Stimulated activated CD4-positive, alpha-beta T cell treated with anti-CD3 and anti-CD28 coated beads, Interleukin-4, amount 100 ng/mL, for 4 hours (primary cell): ENCODE results near the gene MTA1.

Source experiments
- DNase-seq, 2 experiments: peaks; one replicate each; pipeline ENCODE4 v3.0.0-alpha.2; 2020

The MTA1 gene

DNA sequence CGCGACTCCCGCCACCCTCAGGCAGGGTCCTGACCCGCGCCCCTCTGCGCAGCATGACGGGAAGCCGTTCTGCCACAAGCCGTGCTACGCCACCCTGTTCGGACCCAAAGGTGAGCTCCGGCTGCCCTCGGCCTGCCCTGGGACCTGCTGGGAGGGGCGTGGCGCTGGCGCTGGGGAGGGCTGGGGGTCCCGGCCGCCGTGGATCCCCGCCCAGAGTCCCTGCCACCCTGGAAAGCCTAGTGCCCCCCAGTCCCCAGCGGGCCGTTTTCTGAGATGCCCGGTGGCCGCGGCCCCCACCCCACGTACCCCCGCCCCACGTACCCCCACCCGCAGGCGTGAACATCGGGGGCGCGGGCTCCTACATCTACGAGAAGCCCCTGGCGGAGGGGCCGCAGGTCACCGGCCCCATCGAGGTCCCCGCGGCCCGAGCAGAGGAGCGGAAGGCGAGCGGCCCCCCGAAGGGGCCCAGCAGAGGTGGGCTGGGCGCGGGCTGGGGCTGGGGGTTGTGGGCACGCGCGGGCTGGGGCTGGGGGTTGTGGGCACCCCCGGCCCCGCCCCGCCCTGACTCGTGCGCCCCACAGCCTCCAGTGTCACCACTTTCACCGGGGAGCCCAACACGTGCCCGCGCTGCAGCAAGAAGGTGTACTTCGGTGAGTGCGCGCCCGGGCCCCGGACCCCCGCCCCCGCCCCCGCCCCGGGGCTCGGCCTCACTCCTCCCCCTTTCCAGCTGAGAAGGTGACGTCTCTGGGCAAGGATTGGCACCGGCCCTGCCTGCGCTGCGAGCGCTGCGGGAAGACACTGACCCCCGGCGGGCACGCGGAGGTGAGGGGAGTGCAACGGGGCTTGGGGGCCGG is 59.0 kb downstream of the MTA1 start:
- peak in 1 of 2 experiments; percentile 25 for DNase-seq

DNA sequence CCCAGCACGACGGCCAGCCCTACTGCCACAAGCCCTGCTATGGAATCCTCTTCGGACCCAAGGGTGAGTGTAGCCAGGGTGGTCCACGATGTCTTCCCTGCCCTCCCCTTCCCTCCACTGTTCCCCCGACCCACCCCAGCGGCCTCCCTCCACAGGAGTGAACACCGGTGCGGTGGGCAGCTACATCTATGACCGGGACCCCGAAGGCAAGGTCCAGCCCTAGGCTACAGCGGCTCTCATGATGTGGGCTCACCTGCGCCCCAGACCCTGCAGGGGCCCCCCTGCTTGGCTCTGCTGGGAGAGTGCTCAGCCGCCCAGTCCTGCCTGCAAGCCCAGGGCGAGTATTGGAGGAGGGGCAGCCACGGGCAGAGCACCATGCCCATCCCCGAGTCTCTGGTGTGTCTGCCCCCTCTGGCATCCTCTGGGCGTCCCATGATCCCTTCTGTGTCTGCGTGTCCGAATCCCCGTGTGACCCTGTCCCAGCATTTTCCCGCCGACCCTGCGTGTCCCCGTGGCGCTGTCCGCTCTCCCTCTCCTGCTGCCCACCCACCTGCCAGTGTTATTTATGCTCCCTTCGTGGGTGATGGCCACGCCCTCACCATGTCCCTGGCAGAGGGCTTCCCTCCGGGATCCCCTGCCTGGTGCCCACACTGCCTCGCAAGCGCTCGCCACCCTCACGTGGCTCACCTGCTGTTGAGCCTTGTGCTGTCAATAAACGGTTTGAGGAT is 60.0 kb downstream of the MTA1 start:
- no peak for DNase-seq

DNA sequence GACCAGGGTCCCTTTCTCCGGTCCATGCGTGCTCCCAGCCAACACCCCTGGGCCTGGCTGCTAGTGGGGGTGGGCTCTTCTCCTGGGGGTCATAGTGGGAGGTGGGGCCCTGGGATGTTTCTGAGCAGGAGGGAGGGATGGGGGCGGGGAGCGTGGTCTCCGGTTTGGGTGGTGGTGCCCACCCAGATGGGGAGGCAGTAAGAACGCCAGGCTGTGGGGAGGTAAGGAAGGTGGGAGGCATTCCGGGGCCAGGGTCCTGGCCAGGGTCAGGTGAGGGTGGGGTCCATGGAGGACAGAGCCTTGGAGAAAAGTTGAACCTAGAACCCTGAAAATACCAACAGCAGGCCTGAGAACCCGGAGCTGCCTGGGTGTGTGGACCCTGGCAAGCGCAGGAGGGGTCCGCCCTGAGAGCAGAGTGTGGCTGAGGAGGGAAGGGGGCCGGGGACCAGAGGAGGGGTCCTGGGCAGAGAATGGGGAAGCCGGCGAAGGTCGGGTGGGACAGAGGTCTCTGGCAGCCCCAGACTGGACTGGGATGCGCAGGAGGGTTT is 60.6 kb downstream of the MTA1 start:
- no peak for DNase-seq

DNA sequence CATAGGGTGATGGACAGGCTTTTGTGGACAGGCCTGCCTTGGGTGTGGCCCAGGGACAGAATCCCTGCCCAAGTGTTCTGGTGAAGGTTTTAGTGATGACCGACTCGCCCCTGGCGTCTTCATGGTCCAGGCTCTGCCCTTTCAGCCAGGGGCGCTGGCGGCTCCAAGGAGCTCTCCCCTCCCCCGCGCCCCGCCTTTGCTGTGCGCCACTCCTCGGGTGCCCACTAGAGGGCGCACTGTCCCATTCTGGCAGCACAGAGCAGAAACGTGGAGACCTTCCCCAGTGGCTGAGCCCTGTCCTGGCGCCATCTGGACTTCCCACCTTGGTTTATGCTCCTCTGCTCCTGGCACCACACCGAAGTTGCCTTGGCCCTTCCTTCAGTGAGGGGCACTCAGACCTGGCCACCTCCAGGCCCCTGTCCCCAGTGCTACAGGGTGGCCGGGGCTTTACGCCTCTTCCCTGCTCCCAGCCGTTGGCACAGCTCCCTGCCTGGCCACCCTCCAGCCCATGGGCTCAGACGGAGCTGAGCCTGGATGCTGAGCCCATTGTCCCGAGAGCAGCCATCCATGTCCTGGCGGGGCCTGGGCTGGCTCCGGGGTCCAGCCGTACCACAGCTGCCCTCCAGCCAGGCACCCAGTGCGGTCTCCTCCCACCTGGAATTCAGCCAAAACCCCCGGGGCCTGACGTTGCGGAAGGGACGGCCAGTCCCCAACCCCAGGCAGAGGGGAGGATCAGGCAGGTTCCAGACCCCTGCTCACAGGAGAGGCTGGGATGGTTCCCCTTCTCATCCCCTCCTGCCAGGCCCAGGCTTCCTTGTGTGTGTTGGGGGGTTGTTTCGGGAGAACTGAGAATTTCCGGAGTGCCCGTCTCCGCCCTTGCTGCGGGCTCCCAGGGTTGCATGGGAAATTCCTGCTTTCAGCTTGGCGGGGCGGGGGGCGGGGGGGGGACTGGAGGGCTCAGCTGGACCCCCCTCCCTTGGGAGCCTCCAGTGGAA is 61.5 kb downstream of the MTA1 start:
- DNase-seq = peak; percentile 82 to 89

DNA sequence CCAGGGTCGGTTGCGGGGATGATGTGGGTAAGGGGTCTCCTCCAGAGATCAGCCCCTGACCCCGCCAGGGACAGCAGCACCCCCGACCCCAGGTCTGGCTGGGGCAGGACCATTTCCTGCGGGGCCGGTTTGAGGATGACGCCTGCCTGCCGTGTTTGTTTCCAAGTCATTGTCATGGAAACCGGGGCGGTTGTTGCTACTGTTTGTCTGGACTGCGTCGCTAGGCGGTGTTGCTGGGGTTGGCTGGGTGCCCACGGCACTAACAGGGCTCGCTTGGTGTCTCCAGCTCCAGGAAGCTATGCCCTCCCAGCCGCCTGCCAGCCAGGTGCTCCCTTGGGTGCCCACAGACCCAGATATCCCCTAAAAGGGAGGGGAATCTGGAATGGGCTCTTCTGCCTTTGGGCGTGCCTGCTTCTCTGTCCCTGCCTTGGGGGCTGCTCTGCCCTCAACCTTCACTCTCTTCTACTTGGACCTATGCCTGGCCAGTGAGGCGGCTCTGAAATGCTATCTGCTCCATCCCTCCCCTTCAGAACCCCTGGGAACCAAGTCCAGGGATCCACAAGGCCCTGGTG is 62.3 kb downstream of the MTA1 start:
- DNase-seq = peak; percentile 68 to 87

DNA sequence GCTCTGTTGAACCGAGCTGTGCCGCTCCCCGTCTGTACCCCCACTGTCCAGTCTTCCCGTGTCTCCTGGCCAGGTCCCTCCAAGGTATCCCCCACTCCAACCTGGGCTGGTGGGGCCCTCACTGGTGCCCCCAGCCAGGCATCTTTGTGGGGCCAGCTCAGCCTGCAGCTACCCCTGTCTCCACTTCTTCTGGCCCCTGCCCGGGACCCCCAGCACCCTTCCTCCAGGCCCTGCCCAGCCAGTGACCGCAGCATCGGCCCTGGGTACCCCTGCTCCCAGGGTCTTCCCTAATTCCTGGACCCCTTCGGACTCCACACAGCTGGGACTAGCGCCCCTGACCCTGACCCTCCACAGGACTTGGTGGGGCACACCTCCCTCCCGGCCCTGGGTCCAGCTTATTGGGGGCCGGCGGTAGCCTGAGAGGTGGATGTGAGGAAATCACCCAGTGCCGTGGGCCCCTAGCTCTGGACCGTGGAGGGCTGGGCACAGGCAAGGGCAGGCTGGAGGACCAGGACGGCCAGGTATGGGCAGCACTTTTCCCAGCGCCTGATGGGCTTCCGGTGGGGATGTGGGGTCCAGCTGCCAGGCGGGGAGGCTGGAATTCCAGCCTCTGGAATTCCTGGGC is 63.0 kb downstream of the MTA1 start:
- DNase-seq = no peak

DNA sequence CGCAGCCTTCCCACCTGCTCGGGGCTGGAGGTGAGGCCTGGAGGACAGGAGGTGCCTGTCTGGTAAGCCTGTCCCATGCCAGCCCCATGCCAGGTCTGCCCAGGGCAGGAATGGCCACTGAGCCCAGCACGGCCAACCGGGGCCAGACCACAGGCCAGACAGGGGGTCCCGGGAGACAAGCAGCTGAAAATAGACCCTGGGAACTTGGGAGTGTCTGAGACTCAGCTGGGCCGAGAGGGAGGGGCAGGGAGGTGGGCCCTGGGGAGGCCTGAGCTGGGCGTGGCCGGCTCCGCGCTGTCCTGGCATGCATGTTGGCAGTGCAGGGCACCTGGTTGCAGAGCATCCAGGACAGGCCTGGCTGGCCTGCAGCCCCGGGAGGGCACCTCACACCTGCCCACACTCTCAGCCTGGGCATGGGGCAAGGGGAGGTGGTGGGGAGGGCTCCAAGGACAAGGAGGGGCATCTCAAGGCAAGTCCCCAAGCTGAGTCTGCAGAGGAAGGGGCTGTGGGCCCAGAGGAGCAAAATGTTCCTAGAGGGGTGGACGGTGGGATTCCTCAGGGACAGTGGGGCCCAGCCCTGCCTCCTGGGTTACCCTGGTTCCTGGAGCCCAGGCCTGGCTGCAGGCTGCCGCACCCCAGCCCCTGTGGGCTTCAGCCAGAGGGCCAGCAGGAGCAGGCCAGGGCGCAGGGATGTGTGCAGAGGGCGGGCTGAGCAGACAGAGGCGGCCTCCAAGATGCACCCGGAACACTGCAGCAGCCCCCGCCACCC is 63.9 kb downstream of the MTA1 start:
- DNase-seq = no peak

DNA sequence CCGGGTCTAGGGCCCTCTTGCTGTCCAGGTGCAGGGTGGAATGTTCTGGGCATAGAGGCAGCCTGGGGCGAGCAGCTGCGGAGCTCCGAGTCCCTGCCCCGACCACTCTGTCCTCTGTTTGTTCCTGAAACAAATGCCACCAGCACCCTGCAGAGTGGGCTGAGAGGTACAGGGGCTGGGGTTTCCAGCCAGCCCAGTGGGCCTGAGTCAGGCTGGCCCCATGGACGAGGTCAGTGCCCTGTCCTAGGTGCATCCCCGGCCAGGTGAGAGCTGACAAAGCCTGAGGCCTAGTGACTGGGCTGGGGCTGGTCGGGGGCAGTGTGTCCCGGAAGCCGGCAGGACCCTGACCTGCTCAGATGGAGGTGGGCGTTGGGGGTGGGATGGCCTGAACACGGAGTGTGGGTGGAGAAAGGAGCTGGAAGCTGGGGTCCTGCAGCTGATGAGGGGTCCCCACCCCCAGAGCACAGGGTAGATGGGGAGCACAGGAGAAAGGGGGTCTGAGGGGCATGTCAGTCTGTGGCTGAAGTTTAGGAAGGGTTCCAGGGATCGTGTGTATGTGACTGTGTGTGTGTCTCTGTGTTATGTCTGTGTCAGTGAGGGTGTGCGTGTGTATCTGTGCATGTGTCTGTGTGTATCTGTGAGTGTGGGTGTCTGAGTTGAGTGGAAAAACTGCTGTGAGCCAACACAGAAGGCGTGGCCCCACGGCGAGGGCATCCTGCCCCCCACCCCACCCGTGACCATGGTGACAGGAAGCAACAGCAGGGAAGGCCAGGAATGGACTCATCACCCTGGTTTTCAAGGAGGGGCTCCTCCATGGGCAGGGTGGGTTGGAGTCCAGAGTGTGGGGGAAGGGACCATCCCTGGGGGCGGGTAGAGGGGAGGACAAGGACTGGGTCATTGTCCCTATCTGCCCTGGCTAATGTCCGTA is 64.7 kb downstream of the MTA1 start:
- peak in 1 of 2 experiments; percentile 73 for DNase-seq

DNA sequence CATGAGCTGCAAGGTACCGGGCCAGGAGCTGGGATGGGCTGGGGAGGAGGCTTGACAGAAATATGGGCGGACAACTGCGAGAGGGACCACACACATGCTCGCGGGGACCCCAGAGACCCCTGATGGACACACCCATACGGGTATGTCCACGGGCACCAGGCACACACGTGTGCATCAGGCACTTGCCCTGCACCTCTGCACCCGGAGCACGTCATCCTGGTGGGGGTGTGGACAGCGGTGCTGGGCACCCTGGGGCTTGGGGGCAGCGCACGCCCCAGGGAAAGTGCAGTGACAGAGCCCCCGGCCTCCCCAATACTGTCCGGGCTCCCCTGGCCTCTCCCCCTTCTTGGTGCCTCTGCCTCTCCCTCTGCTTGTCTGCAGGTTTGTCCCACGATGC is 65.4 kb downstream of the MTA1 start:
- no peak for DNase-seq

DNA sequence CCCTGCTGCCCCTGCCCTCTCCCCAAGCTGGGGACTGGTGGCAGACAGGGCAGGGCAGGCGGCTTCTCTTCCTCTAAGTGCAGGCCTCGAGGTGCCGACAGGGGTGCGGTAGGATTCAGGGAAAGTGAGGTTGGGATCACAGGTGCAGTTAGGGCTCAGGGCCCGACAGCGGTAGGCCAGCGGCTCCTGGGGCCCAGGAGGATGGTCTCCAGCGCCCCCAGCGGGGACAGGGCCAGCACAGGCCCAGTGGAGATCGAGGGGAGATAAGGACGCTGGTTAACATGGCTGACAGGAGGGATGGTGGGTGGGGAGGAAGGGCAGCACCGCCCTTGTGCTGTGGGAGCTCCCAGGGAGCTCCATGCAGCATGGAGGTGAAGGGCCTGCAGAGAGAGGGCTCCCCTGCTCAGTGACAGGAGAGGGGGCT is 66.1 kb downstream of the MTA1 start:
- peak in 1 of 2 experiments; percentile 32 for DNase-seq

DNA sequence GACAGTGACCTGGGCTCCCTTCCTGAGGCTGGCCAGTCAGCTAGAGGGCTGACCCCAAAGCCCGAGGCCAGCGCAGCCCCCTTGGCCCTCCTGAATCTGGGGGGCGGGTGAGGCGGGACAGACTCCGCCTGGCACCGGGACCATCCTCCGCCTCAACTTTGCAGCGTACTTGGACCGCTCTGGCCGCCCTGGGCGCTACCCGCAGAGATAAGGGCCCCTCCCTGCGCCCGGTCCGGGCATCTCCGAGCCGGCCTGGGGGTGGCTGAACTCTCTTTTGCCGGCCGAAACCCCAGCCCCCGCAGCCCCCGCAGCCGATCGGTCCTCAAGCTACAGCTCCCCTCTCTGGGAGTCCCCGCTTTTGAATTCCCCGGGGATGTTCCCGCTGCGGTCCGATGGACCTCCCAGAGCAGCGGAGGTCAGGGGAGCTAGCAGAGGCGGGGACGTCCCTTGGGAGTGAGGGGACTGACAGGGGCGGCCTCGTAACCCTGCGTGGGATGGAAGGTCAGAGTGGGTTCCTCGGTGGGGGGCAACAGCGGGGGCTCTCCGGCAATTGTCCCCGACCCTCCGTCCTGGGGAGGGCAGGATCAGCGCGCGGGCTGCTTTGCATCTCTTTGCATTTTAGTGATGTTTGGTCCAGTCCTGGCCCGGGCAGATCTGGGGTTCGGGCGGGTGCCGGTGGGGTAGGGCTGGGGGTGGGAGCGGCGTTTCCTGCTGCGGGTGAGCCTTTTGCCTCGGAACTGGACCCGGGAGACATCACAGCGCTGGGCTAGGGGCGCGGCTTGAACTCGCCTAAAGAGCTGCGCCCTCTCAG is 66.7 kb downstream of the MTA1 start, which contains the start of gene CRIP1:
CRIP1 (plus strand) TSS at position 724 of the 811 bp plus-strand sequence. CDS start 374 bp downstream, outside the sequence.
- no peak for DNase-seq

DNA sequence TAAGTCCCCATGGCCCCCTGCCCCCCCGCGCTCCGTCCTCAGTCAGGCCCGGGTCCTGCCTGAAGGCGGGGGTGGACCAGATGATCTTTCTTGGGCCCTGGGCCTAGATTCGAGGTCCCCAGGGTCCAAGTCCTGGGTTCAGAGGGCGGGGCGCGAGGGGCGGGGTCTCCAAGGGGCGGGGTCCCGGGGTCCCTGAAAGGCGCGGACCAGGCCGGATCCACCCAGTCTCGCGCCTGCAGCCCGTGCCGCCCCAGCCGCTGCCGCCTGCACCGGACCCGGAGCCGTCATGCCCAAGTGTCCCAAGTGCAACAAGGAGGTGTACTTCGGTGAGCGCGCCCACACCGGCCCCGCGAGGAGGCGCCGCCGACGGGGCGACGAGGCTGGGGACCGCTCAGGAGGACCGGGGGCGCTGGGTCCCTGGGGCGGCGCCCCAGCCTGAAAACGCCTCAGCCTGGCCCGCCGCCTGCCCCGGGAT is 67.4 kb downstream of the MTA1 start:
- DNase-seq = no peak

DNA sequence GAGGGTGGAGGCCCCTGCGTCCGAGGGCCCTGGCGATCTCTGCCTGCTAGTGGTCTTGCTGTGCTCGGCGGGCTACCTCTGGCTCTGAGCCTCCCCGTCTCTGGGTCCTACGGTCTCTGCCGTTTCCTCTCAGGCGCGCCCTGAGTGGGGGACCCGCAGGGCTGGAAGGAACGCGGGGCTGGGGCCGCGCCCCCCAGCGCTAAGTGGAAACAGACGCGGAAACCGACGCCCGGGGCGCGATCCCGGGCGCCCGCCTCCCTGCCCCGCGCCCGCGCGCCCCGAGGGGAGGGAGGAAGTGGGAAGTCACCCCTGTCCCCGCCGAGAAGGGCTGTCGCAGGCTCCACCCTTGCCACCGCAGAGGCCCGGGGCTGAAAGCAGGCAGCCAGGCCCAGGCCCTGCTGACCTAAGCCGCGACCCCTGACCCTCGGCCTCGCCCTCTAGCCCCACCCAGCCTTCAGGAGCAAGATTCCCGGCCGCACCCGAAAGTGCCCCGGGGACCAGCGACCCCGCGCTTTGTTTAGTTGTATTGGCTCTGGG is 67.9 kb downstream of the MTA1 start:
- DNase-seq = peak in 1 of 2 experiments; percentile 54

DNA sequence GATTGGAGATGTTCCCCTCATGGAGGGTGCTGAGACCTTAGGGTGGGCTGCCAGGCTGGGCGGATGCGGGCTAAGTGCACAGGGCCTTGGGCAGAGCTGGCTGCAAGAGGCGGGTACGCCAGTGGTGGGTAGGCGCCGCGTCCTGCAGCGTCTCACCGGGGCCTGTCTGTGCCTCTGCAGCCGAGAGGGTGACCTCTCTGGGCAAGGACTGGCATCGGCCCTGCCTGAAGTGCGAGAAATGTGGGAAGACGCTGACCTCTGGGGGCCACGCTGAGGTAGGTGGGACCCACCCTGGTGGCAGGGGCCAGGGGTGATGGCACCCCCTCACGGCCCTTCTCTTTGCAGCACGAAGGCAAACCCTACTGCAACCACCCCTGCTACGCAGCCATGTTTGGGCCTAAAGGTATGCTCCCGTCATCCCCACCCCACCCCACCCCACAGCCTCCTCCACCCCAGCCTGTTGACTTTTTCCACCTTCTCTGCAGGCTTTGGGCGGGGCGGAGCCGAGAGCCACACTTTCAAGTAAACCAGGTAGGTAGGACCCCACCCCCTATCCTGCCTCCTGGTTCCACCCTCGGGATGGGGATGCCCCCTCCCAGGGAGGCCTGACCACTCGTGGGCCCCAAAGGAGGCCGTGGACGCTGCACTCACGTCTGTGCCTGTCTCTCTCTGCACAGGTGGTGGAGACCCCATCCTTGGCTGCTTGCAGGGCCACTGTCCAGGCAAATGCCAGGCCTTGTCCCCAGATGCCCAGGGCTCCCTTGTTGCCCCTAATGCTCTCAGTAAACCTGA is 68.6 kb downstream of the MTA1 start:
- DNase-seq = peak in 1 of 2 experiments; percentile 28

DNA sequence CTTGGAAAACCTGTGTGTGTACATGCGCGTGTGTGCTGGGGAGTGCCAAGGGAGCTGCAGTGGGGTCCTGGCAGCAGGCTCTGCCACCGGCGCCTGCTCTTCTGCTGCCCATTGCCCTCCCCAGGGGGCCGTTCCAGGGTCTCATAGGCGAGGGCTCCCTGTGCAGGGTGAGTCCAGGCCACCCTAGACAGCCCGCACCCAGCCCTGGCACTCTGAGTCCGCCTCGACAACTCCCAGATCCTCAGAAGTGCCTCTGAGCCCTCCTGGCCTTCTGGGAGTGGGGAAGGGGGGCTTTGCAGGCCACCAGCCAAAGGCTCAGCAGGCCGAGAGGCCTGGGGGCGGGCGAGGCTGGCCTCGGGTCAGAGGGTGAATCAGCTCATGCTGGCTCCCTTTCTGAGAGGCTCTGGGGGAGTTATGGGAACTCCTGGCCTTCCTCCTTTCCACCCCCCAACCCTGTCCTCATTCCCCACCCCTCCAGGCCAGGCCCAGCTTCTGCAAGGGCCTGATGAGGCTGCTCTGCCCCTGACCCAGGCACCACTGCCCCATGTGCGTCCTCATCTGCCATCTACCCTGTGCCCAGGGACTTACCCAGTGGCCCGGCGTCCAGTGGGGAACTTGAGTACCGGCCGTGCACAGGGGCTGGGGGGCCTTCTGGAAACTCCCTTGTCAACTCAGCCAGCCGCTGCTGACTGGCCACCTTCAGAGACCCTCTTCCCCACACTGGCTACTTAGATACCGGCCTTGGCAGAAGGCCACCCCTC is 69.3 kb downstream of the MTA1 start:
- DNase-seq = no peak

DNA sequence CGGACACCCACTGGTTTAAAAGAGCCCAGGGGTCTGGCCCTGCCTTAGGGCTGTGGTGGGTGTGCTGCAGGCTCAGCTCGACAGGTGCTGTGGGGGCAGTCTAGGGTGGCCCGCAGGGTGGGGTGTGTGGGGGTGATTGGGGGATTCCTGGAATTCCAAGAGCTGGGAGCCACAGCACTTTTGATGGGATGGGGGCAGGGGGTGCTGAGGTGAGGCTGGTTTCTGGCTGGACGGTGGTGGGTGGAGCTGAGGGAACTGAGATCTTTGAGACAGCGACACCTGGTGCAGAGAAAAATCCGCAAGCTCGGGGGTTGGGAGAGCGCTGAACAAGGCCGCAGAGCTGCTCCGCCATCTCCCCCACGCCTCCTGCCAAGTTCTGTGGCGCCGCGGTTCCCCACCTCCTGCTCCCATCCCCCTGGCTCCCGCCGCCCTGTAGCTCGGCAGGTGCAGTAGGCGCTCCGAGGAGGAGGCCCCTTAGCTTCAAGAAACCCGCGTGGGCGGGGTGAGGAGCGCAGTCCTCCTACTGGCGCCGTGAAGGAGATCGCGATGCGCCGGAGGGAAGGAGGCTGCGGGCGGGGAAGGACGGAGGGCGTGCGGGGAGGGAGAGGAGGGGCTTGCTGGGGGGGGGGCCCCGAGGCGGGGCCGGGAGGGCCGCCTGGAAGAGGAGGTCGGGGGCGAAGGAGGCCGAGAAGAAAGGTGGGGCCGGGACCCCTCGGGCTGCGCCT is 70.1 kb downstream of the MTA1 start:
- peak; percentile 73 to 82 for DNase-seq
